ENCODE measurements around the gene ABCC8.

ABCC8 gene

DNA sequence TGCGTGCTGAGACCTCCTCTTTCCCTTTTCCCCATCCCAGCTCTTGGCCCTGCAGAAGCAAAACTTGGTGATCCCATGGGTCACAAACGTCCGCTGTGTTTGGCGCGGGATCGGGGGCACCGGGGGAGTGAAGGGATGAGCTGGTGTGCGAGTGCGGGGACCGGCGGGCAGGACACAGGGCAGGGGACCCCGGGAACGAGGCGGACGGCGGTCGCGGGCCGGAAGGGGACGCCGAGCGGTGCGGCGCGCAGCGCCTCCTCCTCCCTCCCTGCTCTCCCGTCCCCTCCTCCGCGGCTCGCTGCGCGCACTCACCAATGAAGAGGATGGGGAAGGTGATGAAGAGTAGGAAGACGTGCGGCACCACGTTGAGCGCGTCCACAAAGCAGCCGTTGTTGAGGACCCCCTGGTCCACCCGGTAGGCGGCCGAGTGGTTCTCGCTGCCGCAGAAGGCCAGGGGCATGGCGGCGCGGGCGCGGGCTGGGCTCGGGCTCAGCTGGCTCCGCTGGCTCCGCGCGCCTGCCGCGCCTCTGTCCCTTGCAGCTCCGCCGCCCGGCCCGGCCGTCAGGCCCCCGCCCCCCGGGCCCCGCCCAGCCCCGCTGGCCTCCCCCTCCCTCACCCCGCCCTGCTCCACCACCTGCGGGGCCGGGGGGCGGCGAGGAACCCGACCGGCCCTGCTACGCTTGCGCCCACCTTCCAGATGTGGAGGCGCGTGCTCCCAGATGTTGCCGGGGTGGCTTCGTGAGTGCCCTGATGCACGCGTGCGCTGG is at the start of gene ABCC8:
Gene ABCC8, minus strand, starts transcription at position 529 of the 767 bp plus-strand sequence. Its CDS starts 69 bp downstream, at position 460.
- Histone ChIP-seq H3K27me3 (replicated peaks; ENCODE audit: control insufficient read depth, insufficient read depth, low read length) (no peaks in the 10 kb centered on the region; the same call in none of the 2 replicates), H3K4me3 (replicated peaks; ENCODE audit: low read depth, low read length) (no peak within 1 kb of the TSS), H3K36me3 (ENCODE audit: control insufficient read depth, insufficient read depth, low read length) (no peaks in the 10 kb centered on the region)
- DNase-seq (ENCODE audit: extremely low read depth, insufficient read length): no peak
- TF ChIP-seq, protein P1, sequence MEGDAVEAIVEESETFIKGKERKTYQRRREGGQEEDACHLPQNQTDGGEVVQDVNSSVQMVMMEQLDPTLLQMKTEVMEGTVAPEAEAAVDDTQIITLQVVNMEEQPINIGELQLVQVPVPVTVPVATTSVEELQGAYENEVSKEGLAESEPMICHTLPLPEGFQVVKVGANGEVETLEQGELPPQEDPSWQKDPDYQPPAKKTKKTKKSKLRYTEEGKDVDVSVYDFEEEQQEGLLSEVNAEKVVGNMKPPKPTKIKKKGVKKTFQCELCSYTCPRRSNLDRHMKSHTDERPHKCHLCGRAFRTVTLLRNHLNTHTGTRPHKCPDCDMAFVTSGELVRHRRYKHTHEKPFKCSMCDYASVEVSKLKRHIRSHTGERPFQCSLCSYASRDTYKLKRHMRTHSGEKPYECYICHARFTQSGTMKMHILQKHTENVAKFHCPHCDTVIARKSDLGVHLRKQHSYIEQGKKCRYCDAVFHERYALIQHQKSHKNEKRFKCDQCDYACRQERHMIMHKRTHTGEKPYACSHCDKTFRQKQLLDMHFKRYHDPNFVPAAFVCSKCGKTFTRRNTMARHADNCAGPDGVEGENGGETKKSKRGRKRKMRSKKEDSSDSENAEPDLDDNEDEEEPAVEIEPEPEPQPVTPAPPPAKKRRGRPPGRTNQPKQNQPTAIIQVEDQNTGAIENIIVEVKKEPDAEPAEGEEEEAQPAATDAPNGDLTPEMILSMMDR (IDR thresholded peaks at IDR 0.05; ENCODE audit: insufficient read depth, low read length, poor library complexity, severe bottlenecking): no peak

DNA sequence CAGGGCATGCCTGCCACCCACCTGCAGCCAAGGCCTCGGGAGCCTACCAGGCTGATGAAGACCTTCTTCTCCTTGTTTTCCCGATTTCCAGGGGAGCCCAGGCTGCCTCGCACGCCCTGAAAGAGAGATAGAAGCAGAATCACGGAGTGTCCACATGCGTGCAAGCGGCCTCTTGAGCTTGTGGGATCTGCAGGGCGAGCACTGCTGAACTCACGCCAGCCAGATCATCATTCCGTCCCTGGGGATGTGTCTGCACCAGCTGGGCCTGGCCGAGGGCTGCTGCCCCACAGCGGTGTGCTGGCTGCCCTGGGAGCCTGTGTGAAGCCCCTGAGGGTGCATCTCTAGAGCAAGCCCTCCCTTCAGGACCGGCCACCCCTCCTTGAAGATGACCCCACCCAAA is 49.7 kb upstream of the ABCC8 start:
- Histone ChIP-seq H3K36me3 (ENCODE audit: control insufficient read depth, insufficient read depth, low read length) (no peaks in the 10 kb centered on the region), H3K27me3 (replicated peaks; ENCODE audit: control insufficient read depth, insufficient read depth, low read length) (peaks cover 2% of the 10 kb centered on the region; the same call in 1 of the 2 replicates), H3K4me3 (replicated peaks; ENCODE audit: low read depth, low read length) (no peak overlapping the region)
- DNase-seq (ENCODE audit: extremely low read depth, insufficient read length): no peak
- TF ChIP-seq, protein P1 (IDR thresholded peaks at IDR 0.05; ENCODE audit: insufficient read depth, low read length, poor library complexity, severe bottlenecking): no peak

DNA sequence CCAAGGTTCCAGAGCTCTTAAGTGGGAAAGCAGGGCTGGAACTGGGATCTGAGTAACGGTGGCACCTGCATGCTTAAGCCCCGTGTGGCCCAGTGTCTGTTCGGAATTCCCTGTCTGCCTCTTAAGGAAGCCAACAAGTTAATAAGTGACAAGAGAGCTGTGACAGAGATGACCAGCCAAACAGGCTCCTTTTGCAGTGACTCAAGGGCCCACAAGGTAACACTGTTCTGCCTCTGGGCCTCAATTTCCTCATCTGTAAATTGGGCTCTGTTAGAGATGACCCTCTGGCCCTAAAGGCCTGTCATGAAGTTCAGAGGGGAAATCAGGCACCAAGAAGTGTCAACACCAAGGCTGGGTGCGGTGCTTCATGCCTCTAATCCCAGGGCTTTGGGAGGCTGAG is 48.9 kb upstream of the ABCC8 start:
- DNase-seq (ENCODE audit: extremely low read depth, insufficient read length): no peak
- TF ChIP-seq, protein P1 (IDR thresholded peaks at IDR 0.05; ENCODE audit: insufficient read depth, low read length, poor library complexity, severe bottlenecking): no peak
- peaks cover 2% of the 10 kb centered on the region; the same call in 1 of the 2 replicates for H3K27me3 ChIP-seq (replicated peaks; ENCODE audit: control insufficient read depth, insufficient read depth, low read length)
- H3K4me3 ChIP-seq (replicated peaks; ENCODE audit: low read depth, low read length): no peak overlapping the region
- H3K36me3 ChIP-seq (ENCODE audit: control insufficient read depth, insufficient read depth, low read length): no peaks in the 10 kb centered on the region

DNA sequence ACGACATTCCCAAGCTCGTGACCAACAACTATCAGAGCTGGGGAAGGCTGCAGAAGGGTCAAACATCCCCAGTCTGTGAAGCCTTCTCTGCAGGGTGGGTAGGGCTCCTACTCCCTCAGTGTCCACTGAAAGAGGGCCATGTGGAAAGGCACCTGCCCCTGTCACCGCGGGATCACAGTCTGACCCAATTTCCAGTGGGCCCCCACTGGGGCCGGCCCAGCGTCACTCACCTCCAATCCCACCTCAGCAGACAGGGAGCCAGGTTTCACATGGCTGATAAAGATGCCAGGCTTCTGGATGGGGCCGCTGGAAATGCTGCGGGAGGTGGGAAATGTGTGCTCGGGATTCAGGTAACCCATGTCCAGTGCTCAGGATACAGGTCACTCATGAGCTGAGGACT is 47.6 kb upstream of the ABCC8 start:
- TF ChIP-seq, protein P1 (IDR thresholded peaks at IDR 0.05; ENCODE audit: insufficient read depth, low read length, poor library complexity, severe bottlenecking): no peak
- no peak for DNase-seq (ENCODE audit: extremely low read depth, insufficient read length)
- no peaks in the 10 kb centered on the region for H3K36me3 ChIP-seq (ENCODE audit: control insufficient read depth, insufficient read depth, low read length)
- no peak overlapping the region for H3K4me3 ChIP-seq (replicated peaks; ENCODE audit: low read depth, low read length)
- peaks cover 2% of the 10 kb centered on the region; the same call in 1 of the 2 replicates for H3K27me3 ChIP-seq (replicated peaks; ENCODE audit: control insufficient read depth, insufficient read depth, low read length)

DNA sequence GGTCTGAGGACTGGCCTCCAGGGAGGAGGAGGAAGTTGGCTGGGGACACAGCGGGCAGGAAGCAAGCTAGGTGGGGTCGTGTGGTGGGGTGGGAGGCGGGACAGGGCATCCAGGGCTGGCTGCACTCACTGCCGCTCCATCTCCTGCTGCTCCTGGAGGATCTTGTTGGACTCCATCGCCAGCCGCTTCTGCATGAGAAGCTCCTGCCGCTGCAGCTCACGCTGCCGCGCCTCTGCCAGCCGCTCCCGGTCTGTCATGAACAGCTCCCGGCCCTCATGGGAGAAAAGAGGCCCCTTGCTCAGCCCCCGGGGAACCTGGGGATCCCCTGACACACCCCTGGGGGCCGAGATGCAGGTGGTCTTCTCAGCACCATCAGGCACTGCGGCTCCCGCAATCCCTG is 46.0 kb upstream of the ABCC8 start:
- no peaks in the 10 kb centered on the region for H3K36me3 ChIP-seq (ENCODE audit: control insufficient read depth, insufficient read depth, low read length)
- H3K27me3 ChIP-seq (replicated peaks; ENCODE audit: control insufficient read depth, insufficient read depth, low read length): peaks cover under 1% of the 10 kb centered on the region; the same call in 1 of the 2 replicates
- no peak for DNase-seq (ENCODE audit: extremely low read depth, insufficient read length)
- H3K4me3 ChIP-seq (replicated peaks; ENCODE audit: low read depth, low read length): no peak overlapping the region
- TF ChIP-seq, protein P1 (IDR thresholded peaks at IDR 0.05; ENCODE audit: insufficient read depth, low read length, poor library complexity, severe bottlenecking): no peak
